GM19452 (cell line): ENCODE measurements around the gene RAPGEF2.
"Not testable (repeated sequence)": the region's sequence is repeated elsewhere in the genome, so short reads cannot be mapped to it uniquely, and the experiment has no call there.

ENCODE experiments used
- ATAC-seq: cut with Tn5 transposase; IDR thresholded peaks from one replicate; pipeline ENCODE4 v1.9.1; 2021; ENCODE audit not compliant: unreplicated experiment

RAPGEF2 gene

DNA sequence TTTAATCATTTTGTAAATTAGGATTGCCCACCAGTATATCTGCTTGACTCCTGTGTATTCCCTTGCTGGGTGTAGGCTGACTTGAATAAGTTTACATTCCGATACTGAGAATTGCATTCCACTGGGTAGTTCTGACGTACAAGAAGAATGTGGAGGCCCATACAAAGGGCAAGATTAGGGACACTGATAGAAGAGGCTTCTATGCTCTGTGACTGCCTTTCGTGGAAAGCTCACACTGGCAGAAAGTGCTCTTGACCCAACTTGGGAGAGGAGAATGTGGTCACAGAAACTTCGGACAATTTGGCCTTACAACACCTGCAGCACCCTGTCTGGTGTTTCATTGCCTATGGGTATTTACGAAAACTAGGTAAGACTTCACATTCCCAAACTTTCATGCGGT, 126.3 kb downstream of the RAPGEF2 start:
- ATAC-seq: no peak

DNA sequence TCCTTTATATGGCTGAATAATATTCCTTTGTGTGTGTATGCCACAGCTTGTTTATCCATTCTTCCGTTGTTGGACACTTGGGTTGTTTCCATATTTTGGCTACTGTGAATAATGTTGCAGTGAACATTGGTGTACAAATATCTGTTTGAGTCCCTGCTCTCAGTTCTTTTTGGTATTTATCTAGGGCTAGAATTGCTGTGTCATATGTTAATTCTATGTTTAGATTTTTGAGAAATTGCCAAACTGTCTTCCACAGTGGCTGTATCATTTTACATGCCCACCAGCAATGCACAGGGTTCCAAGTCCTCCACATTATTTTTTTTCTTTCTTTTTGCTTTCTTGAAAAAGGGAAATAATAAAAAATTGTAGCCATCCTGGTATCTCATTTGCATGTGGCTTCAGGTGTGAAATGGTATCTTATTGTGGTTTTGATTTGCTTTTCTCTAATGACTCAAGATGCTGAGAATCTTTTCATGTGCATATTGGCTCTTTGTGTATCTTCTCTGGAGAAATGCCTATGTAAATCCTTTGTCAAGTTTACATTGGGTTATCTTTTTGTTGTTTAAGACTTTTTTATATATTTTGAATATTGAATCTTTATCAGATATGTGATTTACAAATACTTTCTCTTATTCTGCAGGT, 129.7 kb downstream of the RAPGEF2 start:
- peak; percentile 80 for ATAC-seq

DNA sequence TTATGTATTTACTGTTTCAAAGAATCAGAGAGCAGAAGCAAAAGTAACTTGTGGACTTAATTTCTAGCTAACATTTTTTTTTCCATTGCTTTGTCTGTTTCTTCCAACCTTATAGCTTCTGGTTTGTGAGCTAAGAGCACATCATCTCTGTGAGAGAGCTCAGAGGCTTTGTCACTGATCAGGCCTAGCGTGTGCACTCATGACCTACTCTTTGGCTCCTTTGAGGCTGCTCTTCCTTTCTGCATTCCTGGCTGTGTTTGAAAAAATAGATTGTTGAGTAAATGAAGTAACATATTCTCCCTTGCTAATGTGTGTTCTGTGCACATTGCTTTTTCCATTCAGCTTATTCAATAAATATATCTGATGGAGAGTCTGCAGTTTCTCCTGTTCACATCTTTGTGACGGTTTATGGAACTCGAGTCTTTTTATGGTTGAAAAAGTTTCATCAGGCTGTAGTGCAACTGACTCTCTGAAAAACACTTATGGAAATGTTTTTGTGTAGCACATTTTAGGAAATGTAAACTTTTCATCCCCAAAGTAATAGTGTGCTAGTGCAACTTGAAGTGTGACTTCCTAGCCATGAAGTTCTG, 133.0 kb downstream of the RAPGEF2 start:
- no peak for ATAC-seq

DNA sequence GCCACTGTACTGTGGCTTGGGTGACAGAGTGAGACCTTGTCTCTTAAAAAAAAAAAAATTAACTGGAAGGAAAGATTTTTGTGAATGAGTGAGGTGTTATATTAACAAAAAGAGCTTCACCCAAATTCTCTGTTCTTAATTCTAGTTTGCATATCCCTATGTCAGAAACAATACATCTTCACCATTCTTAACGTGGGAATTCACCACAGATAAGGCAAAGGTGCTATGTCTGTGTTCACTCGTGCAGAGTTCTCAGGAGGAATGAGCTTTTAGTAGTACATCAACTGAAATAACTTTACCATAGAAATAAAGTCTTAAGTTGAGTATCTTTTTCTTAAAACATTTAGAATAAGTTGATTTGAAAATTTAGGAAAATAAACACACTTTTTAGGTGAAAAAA, 135.1 kb downstream of the RAPGEF2 start:
- ATAC-seq: no peak

DNA sequence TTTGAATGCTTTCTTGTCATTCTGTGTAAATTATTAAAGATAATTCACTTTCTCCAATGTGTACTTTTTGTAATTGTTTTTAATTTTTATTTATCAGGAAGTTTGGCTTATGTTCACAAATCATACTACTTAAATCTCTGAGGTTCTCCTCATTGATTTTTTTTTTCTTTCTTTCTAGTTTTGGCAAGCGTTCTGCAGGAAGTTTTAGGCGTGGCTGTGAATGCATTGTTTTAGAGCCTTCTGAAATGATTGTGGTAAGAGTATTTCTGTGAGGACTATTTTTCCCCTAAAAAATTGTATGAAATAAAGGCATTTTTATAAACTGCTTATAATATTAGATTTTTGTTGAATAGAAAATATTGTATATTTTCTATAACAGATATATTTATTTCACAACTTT, 135.8 kb downstream of the RAPGEF2 start:
- ATAC-seq: no peak

DNA sequence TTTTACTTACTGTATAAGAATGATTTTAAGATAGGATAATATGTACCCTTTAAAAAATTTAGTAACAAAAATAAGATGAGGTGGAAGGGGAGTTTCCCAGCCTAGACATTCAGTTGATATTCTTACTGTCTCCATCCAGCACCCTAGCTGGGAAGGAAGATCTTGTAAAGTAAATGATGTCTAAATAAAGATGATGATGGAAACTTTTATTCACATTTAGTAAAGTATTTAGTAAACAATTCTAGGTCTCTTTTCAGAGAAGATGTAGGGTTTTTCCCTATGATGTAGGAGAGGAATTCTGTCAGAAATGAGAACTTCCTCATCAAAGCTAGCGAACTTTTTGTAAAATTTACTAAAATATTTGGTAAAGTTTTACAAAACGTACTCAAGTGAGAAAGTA, 136.8 kb downstream of the RAPGEF2 start:
- ATAC-seq: no peak

DNA sequence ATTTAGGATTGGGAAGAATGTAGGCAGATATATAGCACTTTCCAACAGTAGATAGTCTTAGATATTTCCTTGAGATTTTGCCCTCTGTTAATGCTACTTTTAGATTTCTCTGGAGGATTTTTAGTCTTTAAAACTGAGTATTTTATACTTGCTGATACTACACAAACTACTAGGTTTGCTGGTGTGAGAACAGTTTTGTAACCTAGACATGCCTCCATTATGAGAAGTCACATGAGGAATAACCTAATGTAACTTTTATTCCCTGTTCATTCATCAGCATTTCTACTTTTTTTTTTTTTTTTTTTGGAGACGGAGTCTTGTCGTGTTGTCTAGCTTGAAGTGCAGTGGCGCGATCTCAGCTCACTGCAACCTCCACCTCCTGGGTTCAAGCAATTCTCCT, 137.2 kb downstream of the RAPGEF2 start:
- ATAC-seq: no peak

DNA sequence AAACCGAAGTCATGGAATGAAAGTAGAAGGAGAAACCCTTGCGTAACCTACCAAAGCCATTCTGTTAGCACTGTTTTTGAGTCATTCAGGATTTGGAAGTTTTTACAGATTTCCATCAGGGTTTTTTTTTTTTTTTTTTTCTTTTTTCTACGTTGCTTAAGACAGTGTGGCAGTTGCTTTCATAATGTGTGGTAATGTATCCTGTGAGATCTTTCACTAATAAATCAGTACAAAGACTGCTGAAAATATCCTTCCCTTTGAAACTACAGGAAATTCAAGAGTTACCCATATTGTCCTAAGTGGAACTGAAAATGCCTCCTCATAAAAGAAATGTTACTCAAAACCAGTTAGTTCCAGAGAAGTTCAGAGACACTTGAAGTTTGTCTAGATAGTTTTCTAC, 137.8 kb downstream of the RAPGEF2 start:
- ATAC-seq: no peak

DNA sequence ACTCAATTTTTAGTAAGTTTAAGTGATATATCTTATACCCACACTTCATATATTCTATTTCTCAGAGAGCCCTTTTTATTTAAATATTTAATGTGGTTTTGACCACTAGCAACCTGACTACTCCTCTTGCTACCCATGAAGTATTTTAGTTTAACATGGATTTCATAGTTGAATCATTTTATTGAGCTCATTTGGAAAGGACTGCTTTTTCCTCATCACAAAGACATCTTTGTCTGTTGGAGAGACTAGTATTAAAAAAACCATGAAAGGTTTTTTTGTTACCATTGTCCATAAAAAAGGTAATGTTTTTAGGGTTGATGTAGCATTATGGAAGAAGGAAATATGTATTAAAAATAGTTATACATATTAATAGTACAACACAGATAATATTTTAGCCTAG, 139.5 kb downstream of the RAPGEF2 start:
- ATAC-seq: no peak

DNA sequence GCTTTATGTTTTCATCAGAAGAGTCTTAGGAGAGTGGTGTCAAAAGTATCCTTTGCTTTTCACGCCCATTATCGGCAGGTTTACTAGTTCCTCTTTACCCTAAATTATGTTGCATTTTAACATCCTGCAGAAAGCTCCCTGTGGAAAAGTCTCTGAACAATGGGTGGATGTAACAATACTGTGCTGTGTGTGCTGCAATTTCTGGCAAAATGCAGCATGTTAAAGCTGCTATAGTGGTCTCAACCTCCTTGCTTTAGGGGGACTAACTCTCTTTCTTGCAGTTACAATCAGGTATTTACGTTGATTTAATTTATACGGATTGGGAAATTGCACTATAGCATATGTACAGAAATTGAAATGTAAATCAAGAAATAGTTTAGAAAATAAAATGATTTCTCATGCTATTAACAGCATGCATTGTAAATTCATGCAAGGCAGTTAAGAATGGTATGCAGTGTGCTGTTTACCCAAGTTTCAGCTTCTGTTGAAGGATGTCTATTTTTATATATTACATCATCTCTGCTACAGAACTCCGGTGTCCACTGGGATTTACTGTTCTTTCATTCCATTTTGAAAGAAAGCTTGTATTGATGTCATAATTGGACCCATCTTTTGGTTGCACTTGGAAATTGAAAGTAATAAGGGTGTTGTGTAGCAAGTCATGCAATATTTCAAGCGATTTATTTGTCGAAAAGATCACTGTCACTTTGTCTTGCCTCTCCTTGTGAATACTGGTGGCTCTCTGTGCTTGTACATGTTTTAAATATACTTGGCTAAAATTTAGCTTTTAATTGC, 145.7 kb downstream of the RAPGEF2 start:
- no peak for ATAC-seq

DNA sequence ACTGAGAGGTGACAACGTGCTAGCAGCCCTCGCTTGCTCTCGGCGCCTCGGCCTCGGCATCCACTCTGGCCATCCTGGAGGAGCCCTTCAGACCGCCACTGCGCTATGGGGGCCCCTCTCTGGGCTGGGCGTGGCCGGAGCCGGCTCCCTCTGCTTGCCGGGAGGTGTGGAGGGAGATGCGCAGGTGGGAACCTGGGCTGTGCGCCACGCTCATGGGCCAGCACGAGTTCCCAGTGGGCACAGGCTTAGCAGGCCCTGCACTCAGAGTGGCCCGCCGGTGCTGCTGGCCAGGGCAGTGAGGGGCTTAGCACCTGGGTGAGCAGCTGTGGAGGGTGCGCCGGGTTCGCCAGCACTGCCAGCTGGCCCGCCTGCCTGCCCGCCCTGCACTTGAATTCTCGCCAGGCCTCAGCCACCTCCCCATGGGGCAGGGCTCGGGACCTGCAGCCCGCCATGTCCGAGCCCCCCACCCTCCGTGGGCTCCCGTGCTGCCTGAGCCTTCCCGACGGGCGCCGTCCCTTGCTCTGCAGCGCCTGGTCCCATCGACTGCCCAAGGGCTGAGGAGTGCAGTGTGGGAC, 148.0 kb downstream of the RAPGEF2 start:
- no peak for ATAC-seq

DNA sequence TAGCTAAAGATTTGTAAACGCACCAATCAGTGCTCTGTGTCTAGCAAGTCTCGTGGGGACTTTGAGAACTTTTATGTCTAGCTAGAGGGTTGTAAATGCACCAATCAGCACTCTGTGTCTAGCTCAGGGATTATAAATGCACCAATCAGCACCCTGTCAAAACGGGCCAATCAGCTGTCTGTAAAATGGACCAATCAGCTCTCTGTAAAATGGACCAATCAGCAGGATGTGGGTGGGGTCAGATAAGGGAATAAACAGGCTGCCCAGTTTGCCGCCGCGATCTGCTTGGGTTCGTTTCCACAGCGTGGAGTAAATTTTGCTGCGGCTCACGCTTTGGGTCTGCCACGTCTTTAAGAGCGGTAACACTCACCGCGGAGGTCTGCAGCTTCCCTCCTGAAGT, 148.7 kb downstream of the RAPGEF2 start:
- not testable (repeated sequence) for ATAC-seq

DNA sequence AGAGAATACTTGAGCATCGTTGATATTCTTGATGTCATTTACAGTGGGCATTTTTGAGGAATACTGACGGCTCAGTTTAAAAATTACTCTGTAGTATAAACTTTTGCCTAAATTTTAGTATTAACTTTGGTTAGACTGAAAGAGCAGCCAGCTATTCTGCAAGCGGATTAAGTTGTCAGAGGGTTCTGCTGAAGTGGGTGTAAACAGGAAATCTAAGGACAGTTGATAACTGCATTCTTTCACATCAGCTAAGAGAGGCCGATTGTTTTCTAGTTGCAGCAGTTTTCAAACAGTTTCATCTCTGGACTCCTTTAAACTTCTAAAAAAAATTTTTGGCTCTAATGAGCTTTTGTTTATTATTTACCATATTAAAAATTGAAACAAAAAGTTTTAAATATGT, 149.6 kb downstream of the RAPGEF2 start:
- ATAC-seq: no peak

DNA sequence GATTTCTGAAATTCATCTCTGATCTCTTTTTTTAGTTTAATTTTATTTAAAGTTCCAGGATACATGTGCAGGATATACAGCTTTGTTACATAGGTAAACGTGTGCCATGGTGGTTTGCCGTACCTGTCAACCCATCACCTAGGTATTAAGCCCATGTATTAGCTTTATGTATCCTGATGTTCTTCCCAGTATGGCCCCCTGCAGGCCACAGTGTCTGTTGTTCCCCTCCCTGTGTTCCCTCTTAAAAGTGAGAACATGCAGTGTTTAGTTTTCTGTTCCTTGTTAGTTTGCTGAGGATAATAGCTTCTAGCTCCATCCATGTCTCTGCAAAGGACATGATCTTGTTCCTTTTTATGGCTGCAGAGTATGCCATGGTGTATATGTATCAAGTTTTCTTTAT, 153.2 kb downstream of the RAPGEF2 start:
- no peak for ATAC-seq

DNA sequence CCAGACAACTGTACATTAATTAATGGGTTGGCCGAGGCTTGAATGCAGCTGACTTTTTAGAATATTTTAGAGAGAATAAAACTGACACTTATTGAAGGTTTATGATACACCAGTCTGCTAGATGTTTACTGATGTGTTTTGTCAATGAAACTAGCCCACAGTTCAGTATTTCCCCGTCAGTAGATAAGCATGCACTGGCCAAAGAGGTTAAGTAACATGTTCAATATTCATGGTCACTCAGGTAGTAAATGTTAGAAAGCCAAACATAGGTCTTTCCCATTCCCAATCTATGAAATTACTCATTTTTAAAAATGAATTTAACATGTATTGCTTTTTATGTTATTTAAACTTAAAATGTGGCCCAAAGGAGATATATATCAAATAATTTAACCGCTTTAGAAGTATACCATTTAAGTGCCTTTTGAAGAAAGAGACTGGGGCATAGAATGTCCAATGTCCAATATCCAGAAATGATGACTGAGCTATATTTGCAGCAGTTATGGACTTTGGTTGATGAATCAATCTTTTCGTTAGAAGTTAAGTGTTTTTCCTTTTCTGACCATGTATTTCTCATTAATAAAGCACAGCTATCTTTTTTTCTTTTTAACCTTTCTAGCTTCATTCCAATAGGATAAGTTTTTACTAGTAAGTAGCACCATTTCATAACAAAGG, 156.1 kb downstream of the RAPGEF2 start:
- ATAC-seq: no peak

DNA sequence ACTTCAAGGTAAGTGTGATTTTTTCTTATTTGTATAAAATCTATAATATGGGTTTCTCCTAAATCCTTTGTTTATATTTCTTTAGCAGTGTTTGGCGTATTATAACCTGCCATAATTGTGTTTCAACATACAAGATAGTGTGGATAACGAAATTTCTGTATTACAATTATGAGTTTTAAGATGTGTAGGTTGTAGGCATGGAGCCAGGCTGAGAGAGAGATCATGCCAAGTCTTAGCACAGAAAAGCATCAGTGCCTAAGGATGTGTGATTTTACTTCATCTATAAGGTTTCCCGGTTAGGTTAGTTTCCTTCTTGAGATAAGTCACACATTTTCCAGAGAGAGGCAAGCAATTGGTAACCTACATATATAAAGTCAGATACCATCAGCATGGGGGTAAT, 161.2 kb downstream of the RAPGEF2 start:
- no peak for ATAC-seq

DNA sequence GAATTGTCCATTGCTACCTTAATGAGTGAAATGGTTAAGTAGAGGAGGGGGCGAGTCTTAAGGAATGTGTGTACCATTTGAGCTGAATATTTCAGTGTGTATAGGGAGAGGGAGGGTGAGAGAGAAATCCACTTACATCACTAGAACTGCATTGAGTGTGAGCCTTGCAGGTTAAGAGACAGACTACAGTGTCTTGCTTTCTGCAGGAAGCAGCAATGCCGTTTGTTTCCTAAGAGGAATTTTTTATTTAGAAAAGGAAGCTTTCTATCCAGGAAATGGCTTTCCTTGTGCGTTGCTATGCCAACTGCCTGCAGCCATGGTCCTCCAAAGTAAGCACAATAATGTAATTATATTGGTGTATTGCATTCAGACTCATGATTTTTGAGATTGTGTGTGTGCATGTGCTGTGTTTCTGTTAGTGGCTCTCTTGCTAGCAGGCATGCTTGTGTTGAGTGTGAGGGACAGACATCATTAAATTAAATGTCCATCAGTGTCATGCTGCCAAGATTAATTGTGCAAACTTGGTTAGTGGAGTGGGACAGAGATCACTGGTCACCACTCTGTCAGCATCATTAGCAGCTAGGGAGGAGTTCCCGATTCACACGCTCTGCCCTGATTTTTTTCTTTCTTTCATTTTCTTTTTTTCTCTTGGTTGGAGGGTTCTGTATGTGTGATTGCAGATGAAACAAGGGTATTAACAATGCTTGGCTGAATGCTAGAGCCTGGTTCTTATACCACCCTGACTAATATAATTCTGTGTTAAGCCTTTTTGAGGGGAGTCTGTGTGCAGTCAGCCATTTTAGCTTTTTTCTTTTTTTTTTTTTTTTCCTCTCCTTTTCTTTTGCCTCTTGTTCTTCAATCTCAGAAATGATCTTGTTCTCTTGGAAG, 164.3 kb downstream of the RAPGEF2 start:
- ATAC-seq: peak; percentile 46

DNA sequence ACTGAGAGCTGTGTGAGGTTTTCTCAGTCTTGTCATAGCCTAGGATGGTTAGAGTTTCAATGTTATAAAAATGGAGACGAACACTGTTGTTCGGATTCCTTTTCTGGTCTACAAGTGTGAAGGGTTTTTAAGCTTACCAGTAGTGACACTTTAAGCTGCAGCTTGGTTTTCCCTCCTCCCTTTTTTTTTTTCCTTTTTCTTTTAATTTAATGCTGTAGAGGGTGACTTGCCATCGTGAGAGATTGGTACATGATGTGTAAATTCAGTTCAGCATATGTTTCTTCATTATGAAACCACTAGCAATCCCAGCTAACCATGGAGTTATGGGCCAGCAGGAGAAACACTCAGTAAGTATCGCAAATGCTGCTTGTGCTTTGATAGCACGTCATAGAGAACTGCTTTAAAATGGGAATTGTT, 165.0 kb downstream of the RAPGEF2 start:
- no peak for ATAC-seq

DNA sequence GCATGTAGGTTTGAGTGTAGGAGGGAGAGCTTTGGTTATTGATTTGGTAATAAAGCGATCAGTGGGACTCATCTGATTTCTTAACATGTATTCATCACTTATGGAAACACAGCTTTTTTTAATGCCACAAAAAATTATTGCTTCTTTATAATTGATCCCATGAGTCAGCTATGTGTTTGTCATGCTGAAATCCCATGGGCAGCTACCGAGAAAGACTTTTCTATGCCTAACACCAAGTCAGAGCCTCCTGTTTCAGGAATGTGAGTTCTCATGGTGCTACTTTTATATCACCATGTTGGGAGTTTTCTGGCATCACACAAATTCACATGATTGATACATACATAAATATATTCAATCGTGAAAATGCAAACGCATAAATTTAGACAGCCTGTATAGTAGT, 165.7 kb downstream of the RAPGEF2 start:
- no peak for ATAC-seq

DNA sequence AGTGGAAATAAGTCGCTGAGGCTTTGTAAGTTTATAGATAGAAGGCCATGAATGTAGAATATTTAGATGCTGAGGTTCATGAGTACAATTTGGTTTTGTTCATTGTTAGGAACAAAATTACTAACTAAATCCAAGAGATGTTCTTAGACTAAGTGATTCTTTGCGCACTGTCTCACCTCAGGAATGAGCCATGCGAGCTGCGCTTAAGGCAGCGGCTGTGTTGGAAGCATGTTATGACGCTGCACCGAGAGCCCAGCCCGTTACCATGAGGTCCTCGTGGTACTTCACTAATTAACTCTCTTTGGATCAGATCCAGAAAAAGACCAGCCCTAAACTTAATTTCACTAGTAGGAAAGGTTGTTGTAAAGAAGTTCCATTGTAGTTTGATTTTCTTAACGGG, 166.2 kb downstream of the RAPGEF2 start:
- ATAC-seq: no peak
